Osteoblast (primary cell): ENCODE data around the gene PAPOLG. TPM values are rescaled to one million over a fixed set of nuclear protein-coding genes. Genes with fewer than 3 reads are reported as not detected.

ENCODE experiments used
- DNase-seq: peaks from one replicate; pipeline ENCODE4 v3.0.0; 2011; ENCODE audit warnings: low spot score, mixed read lengths; ENCODE audit not compliant: insufficient read length; ENCODE audit errors: missing footprints
- H2AFZ ChIP-seq: 2 replicates; pipeline ENCODE4 v1.6.0; 2011; ENCODE audit warnings: mild to moderate bottlenecking, low read length
- H3K27ac ChIP-seq: 2 replicates; pipeline ENCODE4 v1.5.1; 2011; ENCODE audit warnings: mild to moderate bottlenecking, low read depth, low read length, moderate library complexity
- H3K27me3 ChIP-seq: 2 replicates; pipeline ENCODE4 v1.6.0; 2012; ENCODE audit warnings: mild to moderate bottlenecking, control low read depth, inconsistent platforms, low read length, moderate library complexity; ENCODE audit not compliant: insufficient read depth
- H3K36me3 ChIP-seq: 2 replicates; pipeline ENCODE4 v1.5.1; 2011; ENCODE audit warnings: mild to moderate bottlenecking, low read length, control low read depth, moderate library complexity; ENCODE audit not compliant: insufficient read depth
- H3K4me1 ChIP-seq: 2 replicates; pipeline ENCODE4 v1.5.1; 2011; ENCODE audit warnings: mild to moderate bottlenecking, low read length, control low read depth, moderate library complexity; ENCODE audit not compliant: insufficient read depth
- H3K4me2 ChIP-seq: 2 replicates; pipeline ENCODE4 v1.6.0; 2011; ENCODE audit warnings: mild to moderate bottlenecking, low read length; ENCODE audit not compliant: insufficient read depth
- H3K4me3 ChIP-seq: fragments of 200-600 bp; sonication (generic); 3 replicates; pipeline ENCODE4 v1.5.1; 2012; ENCODE audit warnings: mild to moderate bottlenecking, low read length, inconsistent platforms; ENCODE audit not compliant: insufficient read depth
- H3K79me2 ChIP-seq: 2 replicates; pipeline ENCODE4 v1.6.0; 2012; ENCODE audit warnings: mild to moderate bottlenecking, low read length, control low read depth, inconsistent platforms; ENCODE audit not compliant: insufficient read depth
- H3K9me3 ChIP-seq: 2 replicates; pipeline ENCODE4 v1.5.1; 2011; ENCODE audit warnings: low read depth, low read length, control low read depth
- H4K20me1 ChIP-seq: 2 replicates; pipeline ENCODE4 v1.6.0; 2012; ENCODE audit warnings: mild to moderate bottlenecking, low read length, control low read depth; ENCODE audit not compliant: insufficient read depth
- total RNA-seq: library from RNA; depleted of rRNA; stranded (reverse); fragments of >200 nt; gene quantifications from 2 replicates; pipeline ENCODE4 v1.2.3, GENCODE V29; 2012
- TF ChIP-seq, protein P1 (sequence below): IDR thresholded peaks from 2 replicates; pipeline ENCODE4 v1.5.1; 2011; ENCODE audit warnings: mild to moderate bottlenecking, low read depth, low read length, moderate library complexity; ENCODE audit errors: extremely low read depth

Gene PAPOLG
- total RNA-seq, 1 donor = 19.9 TPM

DNA sequence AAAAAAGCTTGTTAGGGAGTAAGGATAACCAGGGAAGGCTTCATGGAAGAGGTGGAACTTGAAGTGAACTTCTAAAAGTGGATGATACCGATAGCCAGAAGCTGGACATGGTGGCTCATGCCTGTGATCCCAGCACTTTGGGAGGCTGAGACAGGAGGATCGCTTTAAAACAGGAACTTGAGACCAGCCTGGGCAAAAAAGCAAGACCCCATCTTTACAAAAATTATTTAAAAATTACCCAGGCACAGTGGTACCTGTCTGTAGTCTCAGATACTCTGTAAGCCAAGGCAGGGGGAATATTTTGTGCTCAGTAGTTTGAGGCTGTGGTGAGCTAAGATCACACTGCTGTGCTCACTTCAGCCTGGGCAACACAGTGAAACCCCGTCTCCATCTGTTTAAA lies 10.2 kb downstream of the PAPOLG start:
- H3K4me3 ChIP-seq = no peak overlapping the region
- H4K20me1 ChIP-seq = no peaks in the 10 kb centered on the region
- no peaks in the 10 kb centered on the region for H3K4me1 ChIP-seq
- H3K79me2 ChIP-seq = no peaks in the 10 kb centered on the region
- H3K27ac ChIP-seq = no peak overlapping the region
- no peaks in the 10 kb centered on the region for H3K9me3 ChIP-seq
- H2AFZ ChIP-seq = no peak overlapping the region
- H3K4me2 ChIP-seq = no peak overlapping the region
- H3K36me3 ChIP-seq = peaks cover 39% of the 10 kb centered on the region
- no peaks in the 10 kb centered on the region for H3K27me3 ChIP-seq
- TF ChIP-seq, protein P1, sequence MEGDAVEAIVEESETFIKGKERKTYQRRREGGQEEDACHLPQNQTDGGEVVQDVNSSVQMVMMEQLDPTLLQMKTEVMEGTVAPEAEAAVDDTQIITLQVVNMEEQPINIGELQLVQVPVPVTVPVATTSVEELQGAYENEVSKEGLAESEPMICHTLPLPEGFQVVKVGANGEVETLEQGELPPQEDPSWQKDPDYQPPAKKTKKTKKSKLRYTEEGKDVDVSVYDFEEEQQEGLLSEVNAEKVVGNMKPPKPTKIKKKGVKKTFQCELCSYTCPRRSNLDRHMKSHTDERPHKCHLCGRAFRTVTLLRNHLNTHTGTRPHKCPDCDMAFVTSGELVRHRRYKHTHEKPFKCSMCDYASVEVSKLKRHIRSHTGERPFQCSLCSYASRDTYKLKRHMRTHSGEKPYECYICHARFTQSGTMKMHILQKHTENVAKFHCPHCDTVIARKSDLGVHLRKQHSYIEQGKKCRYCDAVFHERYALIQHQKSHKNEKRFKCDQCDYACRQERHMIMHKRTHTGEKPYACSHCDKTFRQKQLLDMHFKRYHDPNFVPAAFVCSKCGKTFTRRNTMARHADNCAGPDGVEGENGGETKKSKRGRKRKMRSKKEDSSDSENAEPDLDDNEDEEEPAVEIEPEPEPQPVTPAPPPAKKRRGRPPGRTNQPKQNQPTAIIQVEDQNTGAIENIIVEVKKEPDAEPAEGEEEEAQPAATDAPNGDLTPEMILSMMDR = no peak
- DNase-seq = no peak

DNA sequence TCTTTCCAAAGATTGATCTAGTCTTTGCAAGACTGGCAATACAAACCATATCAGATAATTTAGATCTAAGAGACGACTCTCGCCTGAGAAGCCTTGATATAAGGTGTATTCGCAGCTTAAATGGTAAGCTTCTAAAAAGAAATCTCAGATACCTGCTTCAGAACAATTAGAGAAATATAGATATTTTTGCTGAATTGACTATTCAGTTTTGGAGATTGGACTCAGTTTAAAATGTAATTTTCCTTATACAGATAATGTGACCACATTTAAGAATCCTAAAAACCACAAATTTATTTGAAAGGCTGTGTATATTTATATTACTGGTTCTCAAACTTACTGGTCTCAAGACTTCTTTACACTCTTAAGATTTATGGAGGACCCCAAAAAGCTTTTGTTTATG lies 15.4 kb downstream of the PAPOLG start:
- Histone ChIP-seq H3K27me3 (no peaks in the 10 kb centered on the region), H3K27ac (no peak overlapping the region), H3K4me1 (no peaks in the 10 kb centered on the region), H3K4me3 (no peak overlapping the region), H3K4me2 (no peak overlapping the region), H3K36me3 (peaks cover 46% of the 10 kb centered on the region), H4K20me1 (no peaks in the 10 kb centered on the region), H3K79me2 (no peaks in the 10 kb centered on the region), H2AFZ (no peak overlapping the region), H3K9me3 (no peaks in the 10 kb centered on the region)
- TF ChIP-seq, protein P1 = no peak
- no peak for DNase-seq

DNA sequence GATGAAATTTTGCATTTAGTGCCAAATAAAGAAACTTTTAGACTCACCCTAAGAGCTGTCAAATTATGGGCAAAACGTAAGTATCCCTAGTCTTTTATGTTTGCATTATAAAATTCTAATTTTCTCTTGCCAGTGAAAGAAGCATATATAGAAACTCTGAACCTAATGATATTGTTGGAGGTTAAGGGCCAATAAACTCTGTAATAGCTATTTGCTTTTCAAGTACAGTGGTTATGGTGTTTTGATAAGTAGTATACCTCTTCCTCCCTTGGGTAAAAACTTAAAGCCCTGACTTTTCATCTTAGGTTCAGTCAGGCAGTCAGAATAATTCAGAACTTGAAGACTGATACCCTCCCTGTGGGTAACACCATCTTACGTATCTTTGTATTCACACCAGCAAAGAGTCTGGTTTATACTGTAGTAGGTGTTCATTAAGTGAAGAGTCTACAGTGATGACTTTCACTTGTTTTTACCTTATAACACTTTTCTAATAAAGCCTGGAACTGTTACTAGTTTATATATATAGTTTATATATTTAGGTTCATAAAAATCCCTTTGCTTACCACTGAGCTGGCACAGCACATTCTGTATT lies 19.1 kb downstream of the PAPOLG start:
- H3K27ac ChIP-seq = no peak overlapping the region
- no peak for DNase-seq
- H3K4me1 ChIP-seq = no peaks in the 10 kb centered on the region
- no peaks in the 10 kb centered on the region for H3K79me2 ChIP-seq
- no peak overlapping the region for H3K4me3 ChIP-seq
- TF ChIP-seq, protein P1 = no peak
- H3K36me3 ChIP-seq = peaks cover 58% of the 10 kb centered on the region
- H2AFZ ChIP-seq = no peak overlapping the region
- no peaks in the 10 kb centered on the region for H3K9me3 ChIP-seq
- no peak overlapping the region for H3K4me2 ChIP-seq
- H3K27me3 ChIP-seq = no peaks in the 10 kb centered on the region
- H4K20me1 ChIP-seq = no peaks in the 10 kb centered on the region

DNA sequence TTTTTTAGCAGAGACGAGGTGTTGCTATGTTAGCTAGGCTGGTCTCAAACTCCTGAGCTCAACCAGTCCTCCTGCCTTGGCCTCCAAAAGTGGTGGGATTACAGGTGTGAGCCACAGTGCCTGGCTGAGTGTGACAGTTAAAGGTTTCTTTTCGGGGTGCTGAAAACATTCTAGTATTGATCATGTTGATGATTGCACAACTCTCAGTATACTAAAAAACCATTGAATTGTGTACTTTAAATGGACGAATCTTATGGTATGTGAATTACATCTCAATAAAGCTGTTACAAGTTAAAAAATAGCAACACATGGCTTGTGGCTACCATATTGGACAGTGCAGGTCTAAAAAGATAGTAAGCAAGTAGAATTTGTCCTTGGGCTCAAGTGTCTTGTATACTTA lies 22.3 kb downstream of the PAPOLG start:
- Histone ChIP-seq H2AFZ (no peak overlapping the region), H3K79me2 (no peaks in the 10 kb centered on the region), H3K36me3 (peaks cover 51% of the 10 kb centered on the region), H3K9me3 (no peaks in the 10 kb centered on the region), H3K4me1 (no peaks in the 10 kb centered on the region), H3K27me3 (no peaks in the 10 kb centered on the region), H4K20me1 (no peaks in the 10 kb centered on the region), H3K4me2 (no peak overlapping the region), H3K4me3 (no peak overlapping the region), H3K27ac (no peak overlapping the region)
- TF ChIP-seq, protein P1 = no peak
- no peak for DNase-seq
